WTC11 (cell line): ENCODE results near the gene AP3B2. TPM values are rescaled to one million over a fixed set of nuclear protein-coding genes. Genes with fewer than 3 reads are reported as not detected.

ENCODE experiments used
- ATAC-seq: fragments of 200-7000 bp; cut with Tn5 transposase; 2 replicates; pipeline ENCODE4 v1.10.0; 2021; ENCODE audit warnings: mild to moderate bottlenecking, moderate library complexity
- CTCF ChIA-PET: fragments of 300-600 bp; sonication (Branson Sonifier 250); formaldehyde crosslinking; loops from one replicate; lab custom pipeline; 2021; ENCODE audit warnings: antibody characterized with exemption; lab: Charles Lee
- POLR2A ChIA-PET: fragments of 350-600 bp; sonication (Branson Sonifier 250); formaldehyde crosslinking; loops from one replicate; lab custom pipeline; 2021; ENCODE audit warnings: antibody characterized with exemption; lab: Charles Lee
- DNase-seq: peaks from one replicate; pipeline ENCODE4 v3.0.0; 2021; ENCODE audit warnings: low spot score
- H3K27ac Mint-ChIP-seq: 2 replicates; pipeline ENCODE4 v1.8.0; 2021; ENCODE audit warnings: mixed read lengths
- H3K27me3 Mint-ChIP-seq: 2 replicates; pipeline ENCODE4 v1.8.0; 2021; ENCODE audit warnings: low read depth, mild to moderate bottlenecking, moderate library complexity, mixed read lengths
- H3K36me3 Mint-ChIP-seq: 2 replicates; pipeline ENCODE4 v1.8.0; 2021; ENCODE audit warnings: mixed read lengths
- H3K4me1 Mint-ChIP-seq: 2 replicates; pipeline ENCODE4 v1.8.0; 2022; ENCODE audit warnings: mixed read lengths
- H3K4me3 Mint-ChIP-seq: 2 replicates; pipeline ENCODE4 v1.8.0; 2021; ENCODE audit warnings: mild to moderate bottlenecking, moderate library complexity, mixed read lengths
- H3K9me3 Mint-ChIP-seq: 2 replicates; pipeline ENCODE4 v1.8.0; 2021; ENCODE audit warnings: mixed read lengths
- ATF1 ChIP-seq: sonication (generic); formaldehyde crosslinking; IDR thresholded peaks from 2 replicates; pipeline ENCODE4 v1.8.1; 2023; ENCODE audit warnings: mild to moderate bottlenecking, moderate library complexity, missing genetic modification reagents
- CBFB ChIP-seq: sonication (generic); formaldehyde crosslinking; IDR thresholded peaks from 2 replicates; pipeline ENCODE4 v1.8.1; 2022; ENCODE audit warnings: mild to moderate bottlenecking, low read depth, missing genetic modification reagents
- CREB1 ChIP-seq: sonication (generic); formaldehyde crosslinking; IDR thresholded peaks from 2 replicates; pipeline ENCODE4 v1.8.0; 2023; ENCODE audit warnings: mild to moderate bottlenecking, missing genetic modification reagents
- CREM ChIP-seq: sonication (generic); formaldehyde crosslinking; IDR thresholded peaks from 2 replicates; pipeline ENCODE4 v1.8.1; 2022; ENCODE audit warnings: mild to moderate bottlenecking, missing genetic modification reagents, moderate library complexity
- MXD4 ChIP-seq: fragments of 250-450 bp; sonication (Bioruptor Pico); IDR thresholded peaks from 2 replicates; pipeline ENCODE4 v1.8.0; 2021; ENCODE audit warnings: mild to moderate bottlenecking, moderate library complexity, borderline replicate concordance
- NFE2L1 ChIP-seq: sonication (generic); formaldehyde crosslinking; IDR thresholded peaks from 2 replicates; pipeline ENCODE4 v1.8.1; 2023; ENCODE audit warnings: missing genetic modification reagents
- PRRX2 ChIP-seq: fragments of 250-450 bp; sonication (Bioruptor Pico); IDR thresholded peaks from 2 replicates; pipeline ENCODE4 v1.8.0; 2021; ENCODE audit warnings: mild to moderate bottlenecking
- SMAD3 ChIP-seq: sonication (generic); formaldehyde crosslinking; IDR thresholded peaks from 2 replicates; pipeline ENCODE4 v1.8.0; 2022; ENCODE audit warnings: missing genetic modification reagents, mild to moderate bottlenecking, borderline replicate concordance
- TP53 ChIP-seq: sonication (generic); formaldehyde crosslinking; IDR thresholded peaks from 2 replicates; pipeline ENCODE4 v1.8.1; 2023; ENCODE audit warnings: mild to moderate bottlenecking, missing genetic modification reagents
- ZBTB21 ChIP-seq: sonication (generic); formaldehyde crosslinking; IDR thresholded peaks from 2 replicates; pipeline ENCODE4 v1.8.1; 2023; ENCODE audit warnings: mild to moderate bottlenecking, missing genetic modification reagents, borderline replicate concordance
- ZNF219 ChIP-seq: sonication (generic); formaldehyde crosslinking; IDR thresholded peaks from 2 replicates; pipeline ENCODE4 v1.8.0; 2023; ENCODE audit warnings: missing genetic modification reagents, mild to moderate bottlenecking, borderline replicate concordance
- ZNF263 ChIP-seq: sonication (generic); formaldehyde crosslinking; IDR thresholded peaks from 2 replicates; pipeline ENCODE4 v1.8.1; 2022; ENCODE audit warnings: low read depth, mild to moderate bottlenecking, moderate library complexity, missing genetic modification reagents
- ZNF423 ChIP-seq: fragments of 250-450 bp; sonication (Bioruptor Pico); IDR thresholded peaks from 2 replicates; pipeline ENCODE4 v2.1.2; 2022; ENCODE audit warnings: mild to moderate bottlenecking, moderate library complexity
- total RNA-seq: library from RNA; stranded (reverse); gene quantifications from 3 replicates; pipeline ENCODE4 v1.2.3, GENCODE V29; 2021
- TF ChIP-seq, protein P1 (sequence below): sonication (generic); formaldehyde crosslinking; IDR thresholded peaks from 2 replicates; pipeline ENCODE4 v1.8.0; 2022; ENCODE audit warnings: mild to moderate bottlenecking, missing genetic modification reagents
- TF ChIP-seq, protein P2 (sequence below): fragments of 250-450 bp; sonication (Bioruptor Pico); IDR thresholded peaks from 2 replicates; pipeline ENCODE4 v1.9.0; 2021; ENCODE audit warnings: mild to moderate bottlenecking, borderline replicate concordance
- TF ChIP-seq, protein P3 (sequence below): sonication (generic); formaldehyde crosslinking; IDR thresholded peaks from 2 replicates; pipeline ENCODE4 v1.8.1; 2022; ENCODE audit warnings: low read depth, mild to moderate bottlenecking, moderate library complexity, missing genetic modification reagents, borderline replicate concordance
- TF ChIP-seq, protein P4 (sequence below): fragments of 250-450 bp; sonication (Bioruptor Pico); conservative IDR thresholded peaks from 2 replicates; pipeline ENCODE4 v1.9.0; 2021; ENCODE audit warnings: mild to moderate bottlenecking
- TF ChIP-seq, protein P5 (sequence below): sonication (generic); formaldehyde crosslinking; IDR thresholded peaks from 2 replicates; pipeline ENCODE4 v1.8.1; 2023; ENCODE audit warnings: mild to moderate bottlenecking, missing genetic modification reagents, borderline replicate concordance
- TF ChIP-seq, protein P6 (sequence below): sonication (generic); formaldehyde crosslinking; IDR thresholded peaks from 2 replicates; pipeline ENCODE4 v1.8.1; 2023; ENCODE audit warnings: mild to moderate bottlenecking, missing genetic modification reagents, moderate library complexity
- TF ChIP-seq, protein P7 (sequence below): sonication (generic); formaldehyde crosslinking; IDR thresholded peaks from 2 replicates; pipeline ENCODE4 v1.8.1; 2022; ENCODE audit warnings: mild to moderate bottlenecking, missing genetic modification reagents, moderate library complexity, borderline replicate concordance

AP3B2 gene
- total RNA-seq, 1 experiment from 2014 or later, result 17.7 TPM

DNA sequence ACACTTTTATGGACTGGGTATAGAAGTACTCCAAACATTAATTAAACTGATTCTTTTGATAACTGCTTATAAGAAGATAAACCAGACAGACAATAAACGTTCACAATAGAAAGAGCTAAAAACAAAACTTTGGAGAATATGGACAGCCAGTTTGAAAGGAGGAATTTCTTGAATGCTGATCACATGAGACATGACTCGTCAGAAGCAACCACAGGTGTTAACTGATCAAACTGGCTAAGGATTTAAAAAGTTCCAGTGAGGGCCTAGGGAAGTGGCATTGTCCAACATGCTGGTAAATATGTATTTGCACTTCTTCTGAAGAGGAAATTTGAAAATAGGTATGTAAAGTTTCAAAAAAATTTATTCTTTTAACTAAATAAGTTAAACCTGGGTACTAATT lies 29.4 kb upstream of the AP3B2 start:
- Mint-ChIP-seq H3K9me3 (no peaks in the 10 kb centered on the region), H3K27ac (no peak overlapping the region), H3K36me3 (0 out of 2 replicates have a peak, but pooled peaks cover 3% of the 10 kb centered on the region), H3K4me1 (peaks cover 10% of the 10 kb centered on the region), H3K27me3 (no peaks in the 10 kb centered on the region), H3K4me3 (no peak overlapping the region)
- TF ChIP-seq NFE2L1 (no peak), TP53 (no peak), ATF1 (CRISPR knock-in tag) (no peak), ZNF423 (CRISPR knock-in tag) (no peak)
- TF ChIP-seq, protein P1, sequence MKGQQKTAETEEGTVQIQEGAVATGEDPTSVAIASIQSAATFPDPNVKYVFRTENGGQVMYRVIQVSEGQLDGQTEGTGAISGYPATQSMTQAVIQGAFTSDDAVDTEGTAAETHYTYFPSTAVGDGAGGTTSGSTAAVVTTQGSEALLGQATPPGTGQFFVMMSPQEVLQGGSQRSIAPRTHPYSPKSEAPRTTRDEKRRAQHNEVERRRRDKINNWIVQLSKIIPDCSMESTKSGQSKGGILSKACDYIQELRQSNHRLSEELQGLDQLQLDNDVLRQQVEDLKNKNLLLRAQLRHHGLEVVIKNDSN (CRISPR knock-in tag), result no peak
- TF ChIP-seq, protein P2, sequence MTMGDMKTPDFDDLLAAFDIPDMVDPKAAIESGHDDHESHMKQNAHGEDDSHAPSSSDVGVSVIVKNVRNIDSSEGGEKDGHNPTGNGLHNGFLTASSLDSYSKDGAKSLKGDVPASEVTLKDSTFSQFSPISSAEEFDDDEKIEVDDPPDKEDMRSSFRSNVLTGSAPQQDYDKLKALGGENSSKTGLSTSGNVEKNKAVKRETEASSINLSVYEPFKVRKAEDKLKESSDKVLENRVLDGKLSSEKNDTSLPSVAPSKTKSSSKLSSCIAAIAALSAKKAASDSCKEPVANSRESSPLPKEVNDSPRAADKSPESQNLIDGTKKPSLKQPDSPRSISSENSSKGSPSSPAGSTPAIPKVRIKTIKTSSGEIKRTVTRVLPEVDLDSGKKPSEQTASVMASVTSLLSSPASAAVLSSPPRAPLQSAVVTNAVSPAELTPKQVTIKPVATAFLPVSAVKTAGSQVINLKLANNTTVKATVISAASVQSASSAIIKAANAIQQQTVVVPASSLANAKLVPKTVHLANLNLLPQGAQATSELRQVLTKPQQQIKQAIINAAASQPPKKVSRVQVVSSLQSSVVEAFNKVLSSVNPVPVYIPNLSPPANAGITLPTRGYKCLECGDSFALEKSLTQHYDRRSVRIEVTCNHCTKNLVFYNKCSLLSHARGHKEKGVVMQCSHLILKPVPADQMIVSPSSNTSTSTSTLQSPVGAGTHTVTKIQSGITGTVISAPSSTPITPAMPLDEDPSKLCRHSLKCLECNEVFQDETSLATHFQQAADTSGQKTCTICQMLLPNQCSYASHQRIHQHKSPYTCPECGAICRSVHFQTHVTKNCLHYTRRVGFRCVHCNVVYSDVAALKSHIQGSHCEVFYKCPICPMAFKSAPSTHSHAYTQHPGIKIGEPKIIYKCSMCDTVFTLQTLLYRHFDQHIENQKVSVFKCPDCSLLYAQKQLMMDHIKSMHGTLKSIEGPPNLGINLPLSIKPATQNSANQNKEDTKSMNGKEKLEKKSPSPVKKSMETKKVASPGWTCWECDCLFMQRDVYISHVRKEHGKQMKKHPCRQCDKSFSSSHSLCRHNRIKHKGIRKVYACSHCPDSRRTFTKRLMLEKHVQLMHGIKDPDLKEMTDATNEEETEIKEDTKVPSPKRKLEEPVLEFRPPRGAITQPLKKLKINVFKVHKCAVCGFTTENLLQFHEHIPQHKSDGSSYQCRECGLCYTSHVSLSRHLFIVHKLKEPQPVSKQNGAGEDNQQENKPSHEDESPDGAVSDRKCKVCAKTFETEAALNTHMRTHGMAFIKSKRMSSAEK (CRISPR knock-in tag), result no peak
- TF ChIP-seq, protein P3, sequence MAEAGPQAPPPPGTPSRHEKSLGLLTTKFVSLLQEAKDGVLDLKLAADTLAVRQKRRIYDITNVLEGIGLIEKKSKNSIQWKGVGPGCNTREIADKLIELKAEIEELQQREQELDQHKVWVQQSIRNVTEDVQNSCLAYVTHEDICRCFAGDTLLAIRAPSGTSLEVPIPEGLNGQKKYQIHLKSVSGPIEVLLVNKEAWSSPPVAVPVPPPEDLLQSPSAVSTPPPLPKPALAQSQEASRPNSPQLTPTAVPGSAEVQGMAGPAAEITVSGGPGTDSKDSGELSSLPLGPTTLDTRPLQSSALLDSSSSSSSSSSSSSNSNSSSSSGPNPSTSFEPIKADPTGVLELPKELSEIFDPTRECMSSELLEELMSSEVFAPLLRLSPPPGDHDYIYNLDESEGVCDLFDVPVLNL, result no peak
- ATAC-seq, result no peak
- DNase-seq, result no peak
- ChIA-PET CTCF (interaction anchor here (0.8 kb wide), 1 partner anchor 117 kb away, joined by 3 read pairs; no protein-coding TSS in a partner anchor), POLR2A (no interaction called here)

DNA sequence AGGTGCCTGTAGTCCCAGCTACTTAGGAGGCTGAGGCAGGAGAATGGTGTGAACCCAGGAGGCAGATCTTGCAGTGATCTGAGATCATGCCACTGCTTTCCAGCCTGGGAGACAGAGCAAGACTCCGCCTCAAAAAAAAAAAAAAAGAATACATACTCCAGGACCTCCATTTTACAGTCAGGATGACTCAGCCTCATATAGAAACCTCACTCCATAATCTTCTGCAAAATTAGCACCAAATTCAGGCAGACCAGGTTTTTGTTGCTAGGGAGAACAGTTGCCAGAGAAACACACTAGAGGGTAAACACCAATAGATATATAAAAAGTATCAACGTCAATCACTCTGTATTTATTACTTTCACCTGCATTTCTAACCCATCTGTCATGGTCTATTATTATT lies 28.3 kb upstream of the AP3B2 start:
- no peaks in the 10 kb centered on the region for H3K27me3 Mint-ChIP-seq
- ATAC-seq (no peak), DNase-seq (no peak)
- H3K36me3 Mint-ChIP-seq, result 0 out of 2 replicates have a peak, but pooled peaks cover 3% of the 10 kb centered on the region
- no peaks in the 10 kb centered on the region for H3K9me3 Mint-ChIP-seq
- peaks cover 10% of the 10 kb centered on the region for H3K4me1 Mint-ChIP-seq
- no peak overlapping the region for H3K27ac Mint-ChIP-seq
- ChIA-PET POLR2A (no interaction called here), CTCF (no interaction called here)
- H3K4me3 Mint-ChIP-seq, result no peak overlapping the region
- TF ChIP-seq, protein P4, sequence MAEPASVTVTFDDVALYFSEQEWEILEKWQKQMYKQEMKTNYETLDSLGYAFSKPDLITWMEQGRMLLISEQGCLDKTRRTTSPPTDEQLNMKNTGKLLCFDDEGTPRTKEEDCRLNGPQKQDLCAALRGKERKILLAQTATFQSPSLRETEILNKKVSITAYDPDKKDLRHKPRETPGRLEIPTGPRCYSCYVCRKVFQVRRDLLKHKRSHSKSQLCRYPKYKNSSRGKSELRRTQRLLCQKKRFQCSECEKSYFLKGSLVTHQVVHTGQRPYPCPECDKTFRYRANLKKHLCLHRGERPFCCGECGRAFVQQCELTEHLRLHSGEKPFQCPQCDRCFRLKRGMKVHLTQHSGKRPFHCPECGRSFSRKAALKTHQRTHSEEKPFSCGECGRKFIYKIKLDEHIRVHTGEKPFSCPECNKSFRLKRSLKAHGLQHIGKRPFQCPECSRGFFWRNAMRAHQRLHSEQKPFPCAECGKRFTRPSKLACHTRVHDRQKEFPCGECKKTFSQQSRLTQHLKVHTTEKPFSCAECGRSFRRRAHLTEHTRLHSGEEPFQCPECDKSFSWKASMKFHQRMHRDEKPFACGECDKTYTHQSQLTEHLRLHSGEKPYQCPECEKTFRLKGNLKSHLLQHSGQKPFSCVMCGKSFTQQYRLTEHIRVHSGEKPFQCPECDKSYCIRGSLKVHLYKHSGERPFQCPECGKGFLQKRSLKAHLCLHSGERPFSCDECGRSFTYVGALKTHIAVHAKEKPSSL (CRISPR knock-in tag), result no peak
- no peak for TF ChIP-seq SMAD3 (CRISPR knock-in tag)
- TF ChIP-seq, protein P5, sequence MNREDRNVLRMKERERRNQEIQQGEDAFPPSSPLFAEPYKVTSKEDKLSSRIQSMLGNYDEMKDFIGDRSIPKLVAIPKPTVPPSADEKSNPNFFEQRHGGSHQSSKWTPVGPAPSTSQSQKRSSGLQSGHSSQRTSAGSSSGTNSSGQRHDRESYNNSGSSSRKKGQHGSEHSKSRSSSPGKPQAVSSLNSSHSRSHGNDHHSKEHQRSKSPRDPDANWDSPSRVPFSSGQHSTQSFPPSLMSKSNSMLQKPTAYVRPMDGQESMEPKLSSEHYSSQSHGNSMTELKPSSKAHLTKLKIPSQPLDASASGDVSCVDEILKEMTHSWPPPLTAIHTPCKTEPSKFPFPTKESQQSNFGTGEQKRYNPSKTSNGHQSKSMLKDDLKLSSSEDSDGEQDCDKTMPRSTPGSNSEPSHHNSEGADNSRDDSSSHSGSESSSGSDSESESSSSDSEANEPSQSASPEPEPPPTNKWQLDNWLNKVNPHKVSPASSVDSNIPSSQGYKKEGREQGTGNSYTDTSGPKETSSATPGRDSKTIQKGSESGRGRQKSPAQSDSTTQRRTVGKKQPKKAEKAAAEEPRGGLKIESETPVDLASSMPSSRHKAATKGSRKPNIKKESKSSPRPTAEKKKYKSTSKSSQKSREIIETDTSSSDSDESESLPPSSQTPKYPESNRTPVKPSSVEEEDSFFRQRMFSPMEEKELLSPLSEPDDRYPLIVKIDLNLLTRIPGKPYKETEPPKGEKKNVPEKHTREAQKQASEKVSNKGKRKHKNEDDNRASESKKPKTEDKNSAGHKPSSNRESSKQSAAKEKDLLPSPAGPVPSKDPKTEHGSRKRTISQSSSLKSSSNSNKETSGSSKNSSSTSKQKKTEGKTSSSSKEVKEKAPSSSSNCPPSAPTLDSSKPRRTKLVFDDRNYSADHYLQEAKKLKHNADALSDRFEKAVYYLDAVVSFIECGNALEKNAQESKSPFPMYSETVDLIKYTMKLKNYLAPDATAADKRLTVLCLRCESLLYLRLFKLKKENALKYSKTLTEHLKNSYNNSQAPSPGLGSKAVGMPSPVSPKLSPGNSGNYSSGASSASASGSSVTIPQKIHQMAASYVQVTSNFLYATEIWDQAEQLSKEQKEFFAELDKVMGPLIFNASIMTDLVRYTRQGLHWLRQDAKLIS (CRISPR knock-in tag), result no peak
- TF ChIP-seq, protein P6, sequence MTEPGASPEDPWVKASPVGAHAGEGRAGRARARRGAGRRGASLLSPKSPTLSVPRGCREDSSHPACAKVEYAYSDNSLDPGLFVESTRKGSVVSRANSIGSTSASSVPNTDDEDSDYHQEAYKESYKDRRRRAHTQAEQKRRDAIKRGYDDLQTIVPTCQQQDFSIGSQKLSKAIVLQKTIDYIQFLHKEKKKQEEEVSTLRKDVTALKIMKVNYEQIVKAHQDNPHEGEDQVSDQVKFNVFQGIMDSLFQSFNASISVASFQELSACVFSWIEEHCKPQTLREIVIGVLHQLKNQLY, result no peak
- no peak for TF ChIP-seq CREM (CRISPR knock-in tag)
- no peak for TF ChIP-seq ZNF263 (CRISPR knock-in tag)
- TF ChIP-seq ZNF219 (CRISPR knock-in tag), result no peak
- TF ChIP-seq ATF1 (CRISPR knock-in tag), result no peak
- TF ChIP-seq MXD4 (CRISPR knock-in tag), result no peak
- no peak for TF ChIP-seq CBFB
- TF ChIP-seq PRRX2, result no peak
- TF ChIP-seq, protein P7, sequence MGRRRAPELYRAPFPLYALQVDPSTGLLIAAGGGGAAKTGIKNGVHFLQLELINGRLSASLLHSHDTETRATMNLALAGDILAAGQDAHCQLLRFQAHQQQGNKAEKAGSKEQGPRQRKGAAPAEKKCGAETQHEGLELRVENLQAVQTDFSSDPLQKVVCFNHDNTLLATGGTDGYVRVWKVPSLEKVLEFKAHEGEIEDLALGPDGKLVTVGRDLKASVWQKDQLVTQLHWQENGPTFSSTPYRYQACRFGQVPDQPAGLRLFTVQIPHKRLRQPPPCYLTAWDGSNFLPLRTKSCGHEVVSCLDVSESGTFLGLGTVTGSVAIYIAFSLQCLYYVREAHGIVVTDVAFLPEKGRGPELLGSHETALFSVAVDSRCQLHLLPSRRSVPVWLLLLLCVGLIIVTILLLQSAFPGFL, result no peak
- TF ChIP-seq ZBTB21 (CRISPR knock-in tag), result no peak
- no peak for TF ChIP-seq CREB1
